HG02943 (cell line): ENCODE data around the gene C3orf70.

Source experiments
- ATAC-seq: cut with Tn5 transposase; IDR thresholded peaks from one replicate; pipeline ENCODE4 v1.9.1; 2021; ENCODE audit warnings: mild to moderate bottlenecking, low read depth, moderate library complexity; ENCODE audit not compliant: unreplicated experiment

Gene C3orf70

GRCh38 chr3:185057829-185058228 is 95.0 kb downstream of the C3orf70 start:
- no peak for ATAC-seq

- no peak for ATAC-seq
These were observed 96.0 kb downstream of the C3orf70 start for GRCh38 chr3:185056908-185057307.

GRCh38 chr3:185052631-185053030 is 100.2 kb downstream of the C3orf70 start:
- no peak for ATAC-seq

GRCh38 chr3:185051801-185052200 is 101.1 kb downstream of the C3orf70 start:
- no peak for ATAC-seq

GRCh38 chr3:185049710-185050109 is 103.2 kb downstream of the C3orf70 start:
- ATAC-seq = no peak

GRCh38 chr3:185046603-185047002 is 106.3 kb downstream of the C3orf70 start:
- ATAC-seq = no peak

- no peak for ATAC-seq
These were observed 106.7 kb downstream of the C3orf70 start for GRCh38 chr3:185046164-185046515.

GRCh38 chr3:185042312-185043050 is 110.4 kb downstream of the C3orf70 start:
- no peak for ATAC-seq

- no peak for ATAC-seq
These were observed 111.3 kb downstream of the C3orf70 start for GRCh38 chr3:185041540-185041939.

- no peak for ATAC-seq
These were observed 112.4 kb downstream of the C3orf70 start for GRCh38 chr3:185040425-185040824.

GRCh38 chr3:185037801-185038200 is 115.1 kb downstream of the C3orf70 start:
- no peak for ATAC-seq

- ATAC-seq = no peak
These were observed 121.9 kb downstream of the C3orf70 start for GRCh38 chr3:185030951-185031350.

- no peak for ATAC-seq
These were observed 122.5 kb downstream of the C3orf70 start for GRCh38 chr3:185030399-185030798.

GRCh38 chr3:185029086-185029485 is 123.8 kb downstream of the C3orf70 start:
- ATAC-seq = no peak

GRCh38 chr3:185028121-185028520 is 124.7 kb downstream of the C3orf70 start:
- no peak for ATAC-seq
